Esophagus muscularis mucosa (tissue), 3 donors: ENCODE results near the gene FGF12.

ENCODE experiments used
- CTCF ChIP-seq, 3 experiments: fragments of 200-600 bp in 2 of 3; fragments of 450-650 bp in 1 of 3; sonication (generic) in 2 of 3; IDR thresholded peaks; one replicate each; pipeline ENCODE4 v1.5.1; 2017 to 2019; ENCODE audit warnings: antibody characterized with exemption in 3 of 3, mild to moderate bottlenecking in 2 of 3, moderate library complexity in 1 of 3
- POLR2A ChIP-seq: fragments of 450-650 bp; IDR thresholded peaks from one replicate; pipeline ENCODE4 v1.6.1; 2017; ENCODE audit warnings: antibody characterized with exemption, moderate library complexity, mild to moderate bottlenecking, low read depth

GRCh38 chr3:192129586-192129985 lies 597.8 kb downstream of the FGF12 start:
- TF ChIP-seq CTCF (IDR thresholded peaks at IDR 0.05) (no peak), POLR2A (no peak)
